Measurements from ENCODE around the gene GPR171.

GRCh38 chr3:151210676-151211381 is 7.8 kb upstream of the GPR171 start:
- TF ChIP-seq EZH2phosphoT487 (IDR thresholded peaks at IDR 0.05; ENCODE audit: borderline replicate concordance, low read depth, low read length) (no peak), CTCF (conservative IDR thresholded peaks at IDR 0.05; ENCODE audit: low read length) (peak; percentile 50; the same call in 1 of the 2 replicates)

Data from OCI-LY7 (cell line).